ENCODE results near the gene TPSAB1. TPM values are rescaled to one million over a fixed set of nuclear protein-coding genes. Genes with fewer than 3 reads are reported as not detected.

The TPSAB1 gene
- total and polyA plus RNA-seq, 2 donors (not counting 3 experiments of a cell fraction or from before 2014, with no cell fraction given): not detected

DNA sequence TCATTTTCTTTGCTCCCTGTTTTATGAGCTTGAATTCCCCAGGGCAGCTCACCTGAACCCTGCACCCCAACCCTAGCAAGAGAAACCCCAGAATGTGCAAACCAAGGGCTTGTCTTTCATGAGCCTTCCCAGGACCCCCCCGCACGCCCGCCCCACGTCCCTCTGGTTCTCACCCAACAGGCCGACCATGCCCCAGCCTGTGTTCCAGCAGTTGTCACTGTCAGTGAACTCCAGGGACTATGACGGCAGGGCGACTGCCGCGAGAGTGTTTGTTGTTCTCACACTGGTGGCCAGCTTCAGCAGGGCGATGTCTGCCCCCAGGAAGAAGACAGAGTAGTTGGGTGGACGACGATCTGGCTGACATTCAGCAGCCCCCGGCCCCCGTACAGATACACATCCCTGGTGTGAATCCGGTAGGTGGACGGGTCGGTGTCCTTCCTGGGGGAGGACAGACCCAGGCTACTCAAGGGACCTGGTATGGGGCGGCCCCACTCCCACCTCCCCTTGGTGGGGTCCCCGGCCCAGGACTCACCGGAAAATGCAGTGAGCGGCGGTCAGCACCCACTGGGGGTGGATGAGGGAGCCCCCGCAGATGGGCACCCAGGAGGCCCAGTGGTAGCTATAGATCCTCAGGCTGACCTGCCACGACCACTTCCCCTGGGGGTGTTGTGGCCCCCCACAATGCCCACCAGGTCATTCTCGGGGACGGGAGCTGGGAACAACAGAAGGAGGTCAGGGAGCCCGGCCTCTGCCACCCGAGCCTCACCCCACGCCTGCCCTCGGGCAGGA lies 35.5 kb downstream of the TPSAB1 start:
- Histone ChIP-seq H2AFZ (ENCODE audit: low read depth, low read length) (no peak overlapping the region), H3K27me3 (ENCODE audit: control insufficient read depth in 2 of 2, insufficient read depth in 2 of 2, low read length in 2 of 2) (no peaks in the 10 kb centered on the region), H3K4me1 (ENCODE audit: control insufficient read depth, extremely low read depth, insufficient read depth, low read length) (no peaks in the 10 kb centered on the region), H3K4me3 (replicated peaks in 1 of 3; ENCODE audit: insufficient read depth in 1 of 3, low read depth in 1 of 3, low read length in 3 of 3) (no peak overlapping the region), H3K27ac (ENCODE audit: insufficient read depth, low read depth, low read length) (no peak overlapping the region), H3K4me2 (ENCODE audit: insufficient read depth, low read length) (no peak overlapping the region), H3K9me3 (replicated peaks; ENCODE audit: control insufficient read depth, insufficient read depth, low read length) (no peaks in the 10 kb centered on the region), H3K9me1 (replicated peaks; ENCODE audit: control insufficient read depth, extremely low read depth, insufficient read depth, low read length) (no peaks in the 10 kb centered on the region), H3K79me2 (ENCODE audit: control insufficient read depth, insufficient read depth, low read length) (no peaks in the 10 kb centered on the region), H3K9ac (replicated peaks; ENCODE audit: extremely low read depth, insufficient read depth, low read length) (no peak overlapping the region), H4K20me1 (replicated peaks; ENCODE audit: control insufficient read depth, extremely low read depth, insufficient read depth, low read length) (no peaks in the 10 kb centered on the region), H3K36me3 (ENCODE audit: control insufficient read depth in 2 of 2, extremely low read depth in 1 of 2, insufficient read depth in 2 of 2, low read length in 2 of 2) (no peaks in the 10 kb centered on the region)
- TF ChIP-seq FOS (IDR thresholded peaks at IDR 0.05; ENCODE audit: borderline replicate concordance, insufficient read depth, low read length): no peak
- no peak for TF ChIP-seq POLR2AphosphoS5 (IDR thresholded peaks at IDR 0.05; ENCODE audit: insufficient read depth, low read depth, low read length)
- no peak for TF ChIP-seq GATA2 (IDR thresholded peaks at IDR 0.05; ENCODE audit: insufficient read depth, insufficient read length, low read depth, low read length)
- TF ChIP-seq, protein P1, sequence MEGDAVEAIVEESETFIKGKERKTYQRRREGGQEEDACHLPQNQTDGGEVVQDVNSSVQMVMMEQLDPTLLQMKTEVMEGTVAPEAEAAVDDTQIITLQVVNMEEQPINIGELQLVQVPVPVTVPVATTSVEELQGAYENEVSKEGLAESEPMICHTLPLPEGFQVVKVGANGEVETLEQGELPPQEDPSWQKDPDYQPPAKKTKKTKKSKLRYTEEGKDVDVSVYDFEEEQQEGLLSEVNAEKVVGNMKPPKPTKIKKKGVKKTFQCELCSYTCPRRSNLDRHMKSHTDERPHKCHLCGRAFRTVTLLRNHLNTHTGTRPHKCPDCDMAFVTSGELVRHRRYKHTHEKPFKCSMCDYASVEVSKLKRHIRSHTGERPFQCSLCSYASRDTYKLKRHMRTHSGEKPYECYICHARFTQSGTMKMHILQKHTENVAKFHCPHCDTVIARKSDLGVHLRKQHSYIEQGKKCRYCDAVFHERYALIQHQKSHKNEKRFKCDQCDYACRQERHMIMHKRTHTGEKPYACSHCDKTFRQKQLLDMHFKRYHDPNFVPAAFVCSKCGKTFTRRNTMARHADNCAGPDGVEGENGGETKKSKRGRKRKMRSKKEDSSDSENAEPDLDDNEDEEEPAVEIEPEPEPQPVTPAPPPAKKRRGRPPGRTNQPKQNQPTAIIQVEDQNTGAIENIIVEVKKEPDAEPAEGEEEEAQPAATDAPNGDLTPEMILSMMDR (IDR thresholded peaks at IDR 0.05; ENCODE audit: extremely low read depth in 1 of 2, insufficient read depth in 1 of 2, low read depth in 1 of 2, low read length in 2 of 2): no peak
- intact Hi-C loops (cut with micrococcal nuclease): no loop called here
- CTCF ChIA-PET: interaction anchor here (0.8 kb wide), 1 partner anchor 14 kb away, joined by 3 read pairs; no protein-coding TSS in a partner anchor
- DNase-seq (ENCODE audit: low read depth, low spot score) (no peak), FAIRE-seq (no peak)
- dilution Hi-C loops (cut with MboI; ENCODE audit: extremely low pct_ligation_motif_present, low sequenced_read_pairs): no loop called here
- POLR2A ChIA-PET: no interaction called here
- BruUV-seq (replicated peaks): no TSS peak

DNA sequence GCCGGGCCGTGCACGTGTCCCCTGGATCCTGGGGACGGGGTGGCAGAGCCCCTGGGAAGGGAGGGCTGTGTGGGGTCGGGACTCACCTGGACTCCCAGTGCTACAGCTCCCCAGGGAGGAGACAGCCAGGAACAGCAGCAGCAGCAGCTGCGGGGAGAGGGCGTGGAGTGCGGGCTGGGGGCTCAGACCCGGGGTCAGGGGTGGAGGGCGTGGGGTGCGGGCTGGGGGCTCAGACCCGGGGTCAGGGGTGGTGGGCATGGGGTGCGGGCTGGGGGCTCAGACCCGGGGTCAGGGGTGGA lies 36.0 kb downstream of the TPSAB1 start:
- Histone ChIP-seq H3K4me1 (ENCODE audit: control insufficient read depth, extremely low read depth, insufficient read depth, low read length) (no peaks in the 10 kb centered on the region), H3K79me2 (ENCODE audit: control insufficient read depth, insufficient read depth, low read length) (no peaks in the 10 kb centered on the region), H3K36me3 (ENCODE audit: control insufficient read depth in 2 of 2, extremely low read depth in 1 of 2, insufficient read depth in 2 of 2, low read length in 2 of 2) (no peaks in the 10 kb centered on the region), H3K9ac (replicated peaks; ENCODE audit: extremely low read depth, insufficient read depth, low read length) (no peak overlapping the region), H4K20me1 (replicated peaks; ENCODE audit: control insufficient read depth, extremely low read depth, insufficient read depth, low read length) (no peaks in the 10 kb centered on the region), H3K9me3 (replicated peaks; ENCODE audit: control insufficient read depth, insufficient read depth, low read length) (no peaks in the 10 kb centered on the region), H3K4me3 (replicated peaks in 1 of 3; ENCODE audit: insufficient read depth in 1 of 3, low read depth in 1 of 3, low read length in 3 of 3) (no peak overlapping the region), H3K9me1 (replicated peaks; ENCODE audit: control insufficient read depth, extremely low read depth, insufficient read depth, low read length) (no peaks in the 10 kb centered on the region), H3K27me3 (ENCODE audit: control insufficient read depth in 2 of 2, insufficient read depth in 2 of 2, low read length in 2 of 2) (no peaks in the 10 kb centered on the region), H2AFZ (ENCODE audit: low read depth, low read length) (no peak overlapping the region), H3K4me2 (ENCODE audit: insufficient read depth, low read length) (no peak overlapping the region), H3K27ac (ENCODE audit: insufficient read depth, low read depth, low read length) (no peak overlapping the region)
- ChIA-PET CTCF (no interaction called here), POLR2A (no interaction called here)
- no peak for DNase-seq (ENCODE audit: low read depth, low spot score)
- FAIRE-seq: no peak
- no TSS peak for BruUV-seq (replicated peaks)
- intact Hi-C loops (cut with micrococcal nuclease): no loop called here
- TF ChIP-seq GATA2 (IDR thresholded peaks at IDR 0.05; ENCODE audit: insufficient read depth, insufficient read length, low read depth, low read length) (no peak), MYC (IDR thresholded peaks at IDR 0.05; ENCODE audit: low read depth, low read length) (no peak), FOS (IDR thresholded peaks at IDR 0.05; ENCODE audit: borderline replicate concordance, insufficient read depth, low read length) (no peak), JUN (IDR thresholded peaks at IDR 0.05; ENCODE audit: borderline replicate concordance, insufficient read depth, insufficient read length, low read depth) (no peak), POLR2A (IDR thresholded peaks at IDR 0.05; ENCODE audit: low read depth, low read length) (no peak), EZH2 (IDR thresholded peaks at IDR 0.05; ENCODE audit: borderline replicate concordance, low read depth, low read length, severe bottlenecking) (no peak), POLR2AphosphoS5 (IDR thresholded peaks at IDR 0.05; ENCODE audit: insufficient read depth, low read depth, low read length) (no peak)
- TF ChIP-seq, protein P1 (IDR thresholded peaks at IDR 0.05; ENCODE audit: extremely low read depth in 1 of 2, insufficient read depth in 1 of 2, low read depth in 1 of 2, low read length in 2 of 2): no peak
- TF ChIP-seq, protein P2, sequence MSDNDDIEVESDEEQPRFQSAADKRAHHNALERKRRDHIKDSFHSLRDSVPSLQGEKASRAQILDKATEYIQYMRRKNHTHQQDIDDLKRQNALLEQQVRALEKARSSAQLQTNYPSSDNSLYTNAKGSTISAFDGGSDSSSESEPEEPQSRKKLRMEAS (IDR thresholded peaks at IDR 0.05; ENCODE audit: insufficient read depth, insufficient read length): no peak
- dilution Hi-C loops (cut with MboI; ENCODE audit: extremely low pct_ligation_motif_present, low sequenced_read_pairs): no loop called here
